Progenitor cell of endocrine pancreas (in vitro differentiated cells): Measurements from ENCODE around the gene TYW5. TPM values are rescaled to one million over a fixed set of nuclear protein-coding genes. Genes with fewer than 3 reads are reported as not detected.
A peak's percentile ranks its signal among the peaks of the same experiment; 100 is the strongest.
"Not testable (repeated sequence)": the region's sequence is repeated elsewhere in the genome, so short reads cannot be mapped to it uniquely, and the experiment has no call there.

Source experiments
- DNase-seq: peaks from one replicate; pipeline ENCODE4 v3.0.0; 2021; ENCODE audit warnings: low spot score; ENCODE audit not compliant: unreplicated experiment
- H3K27ac Mint-ChIP-seq: 2 replicates; pipeline ENCODE4 v1.8.0; 2021; ENCODE audit warnings: mild to moderate bottlenecking, moderate library complexity, mixed read lengths
- H3K27me3 Mint-ChIP-seq: 2 replicates; pipeline ENCODE4 v1.8.0; 2021; ENCODE audit warnings: mixed read lengths
- H3K36me3 Mint-ChIP-seq: 2 replicates; pipeline ENCODE4 v1.8.0; 2022; ENCODE audit warnings: mixed read lengths; ENCODE audit not compliant: insufficient read depth
- H3K4me1 Mint-ChIP-seq: 2 replicates; pipeline ENCODE4 v1.8.0; 2021; ENCODE audit warnings: low read depth, mixed read lengths
- H3K4me3 Mint-ChIP-seq: 2 replicates; pipeline ENCODE4 v1.8.0; 2021; ENCODE audit warnings: low read depth, mild to moderate bottlenecking, moderate library complexity, mixed read lengths
- H3K9me3 Mint-ChIP-seq: 2 replicates; pipeline ENCODE4 v1.8.0; 2021; ENCODE audit warnings: low read depth, mixed read lengths
- total RNA-seq: library from RNA; stranded (reverse); gene quantifications from 2 replicates; pipeline ENCODE4 v1.2.1, GENCODE V29; 2021
- TF ChIP-seq, protein P1 (sequence below): fragments of 200-600 bp; sonication (generic); IDR thresholded peaks from one replicate; pipeline ENCODE4 v1.5.0; 2021; ENCODE audit warnings: antibody characterized with exemption, mild to moderate bottlenecking; ENCODE audit not compliant: unreplicated experiment

TYW5 gene
- total RNA-seq, 1 donor from 2014 or later = 16.6 TPM

DNA sequence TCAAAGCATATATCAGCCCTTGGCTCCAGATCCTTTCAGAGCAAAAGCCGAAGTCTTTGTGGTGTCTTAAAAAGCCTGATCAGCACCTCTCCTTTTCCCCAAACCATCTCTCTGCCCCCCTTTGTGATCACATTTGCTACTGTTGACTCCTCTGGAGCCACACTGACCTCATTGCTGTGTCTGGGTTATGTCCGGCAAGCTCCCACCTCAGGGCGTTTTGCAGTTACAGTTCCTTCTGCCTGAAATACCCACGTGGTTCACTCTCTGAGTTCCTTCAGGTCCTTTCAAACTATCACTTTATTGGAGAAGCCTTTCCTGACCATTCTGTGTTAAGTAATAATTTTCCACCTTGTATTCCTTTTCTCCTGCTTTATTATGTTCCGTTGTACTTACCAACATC is 32.4 kb downstream of the TYW5 start:
- Mint-ChIP-seq H3K27ac (no peak overlapping the region), H3K4me1 (peaks cover 5% of the 10 kb centered on the region)
- no peak for DNase-seq

DNA sequence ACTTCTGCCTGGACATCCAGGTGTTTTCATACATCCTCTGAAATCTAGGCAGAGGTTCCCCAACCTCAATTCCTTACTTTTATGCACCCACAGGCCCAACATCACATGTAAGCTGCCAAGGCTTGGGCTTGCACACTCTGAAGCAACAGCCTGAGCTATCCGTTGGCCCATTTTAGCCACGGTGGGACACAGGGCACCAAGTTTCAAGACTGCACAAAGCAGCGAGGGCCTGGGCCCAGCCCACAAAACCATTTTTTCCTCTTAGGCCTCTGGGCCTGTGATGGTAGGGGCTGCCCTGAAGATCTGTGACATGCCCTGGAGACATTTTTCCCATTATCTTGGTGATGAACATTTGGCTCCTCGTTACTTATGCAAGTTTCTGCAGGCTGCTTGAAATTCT is 38.3 kb downstream of the TYW5 start:
- peaks cover 35% of the 10 kb centered on the region for H3K36me3 Mint-ChIP-seq
- no peak for DNase-seq
- no peak overlapping the region for H3K4me3 Mint-ChIP-seq
- H3K27ac Mint-ChIP-seq = no peak overlapping the region
- peaks cover 20% of the 10 kb centered on the region for H3K4me1 Mint-ChIP-seq
- peaks cover 14% of the 10 kb centered on the region for H3K9me3 Mint-ChIP-seq
- no peaks in the 10 kb centered on the region for H3K27me3 Mint-ChIP-seq
- TF ChIP-seq, protein P1, sequence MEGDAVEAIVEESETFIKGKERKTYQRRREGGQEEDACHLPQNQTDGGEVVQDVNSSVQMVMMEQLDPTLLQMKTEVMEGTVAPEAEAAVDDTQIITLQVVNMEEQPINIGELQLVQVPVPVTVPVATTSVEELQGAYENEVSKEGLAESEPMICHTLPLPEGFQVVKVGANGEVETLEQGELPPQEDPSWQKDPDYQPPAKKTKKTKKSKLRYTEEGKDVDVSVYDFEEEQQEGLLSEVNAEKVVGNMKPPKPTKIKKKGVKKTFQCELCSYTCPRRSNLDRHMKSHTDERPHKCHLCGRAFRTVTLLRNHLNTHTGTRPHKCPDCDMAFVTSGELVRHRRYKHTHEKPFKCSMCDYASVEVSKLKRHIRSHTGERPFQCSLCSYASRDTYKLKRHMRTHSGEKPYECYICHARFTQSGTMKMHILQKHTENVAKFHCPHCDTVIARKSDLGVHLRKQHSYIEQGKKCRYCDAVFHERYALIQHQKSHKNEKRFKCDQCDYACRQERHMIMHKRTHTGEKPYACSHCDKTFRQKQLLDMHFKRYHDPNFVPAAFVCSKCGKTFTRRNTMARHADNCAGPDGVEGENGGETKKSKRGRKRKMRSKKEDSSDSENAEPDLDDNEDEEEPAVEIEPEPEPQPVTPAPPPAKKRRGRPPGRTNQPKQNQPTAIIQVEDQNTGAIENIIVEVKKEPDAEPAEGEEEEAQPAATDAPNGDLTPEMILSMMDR = no peak

More for the DNA sequence above, 32.4 kb downstream of the TYW5 start:
- Mint-ChIP-seq H3K9me3 (no peaks in the 10 kb centered on the region), H3K4me3 (no peak overlapping the region), H3K36me3 (peaks cover 14% of the 10 kb centered on the region), H3K27me3 (no peaks in the 10 kb centered on the region)
- TF ChIP-seq, protein P1 = no peak

DNA sequence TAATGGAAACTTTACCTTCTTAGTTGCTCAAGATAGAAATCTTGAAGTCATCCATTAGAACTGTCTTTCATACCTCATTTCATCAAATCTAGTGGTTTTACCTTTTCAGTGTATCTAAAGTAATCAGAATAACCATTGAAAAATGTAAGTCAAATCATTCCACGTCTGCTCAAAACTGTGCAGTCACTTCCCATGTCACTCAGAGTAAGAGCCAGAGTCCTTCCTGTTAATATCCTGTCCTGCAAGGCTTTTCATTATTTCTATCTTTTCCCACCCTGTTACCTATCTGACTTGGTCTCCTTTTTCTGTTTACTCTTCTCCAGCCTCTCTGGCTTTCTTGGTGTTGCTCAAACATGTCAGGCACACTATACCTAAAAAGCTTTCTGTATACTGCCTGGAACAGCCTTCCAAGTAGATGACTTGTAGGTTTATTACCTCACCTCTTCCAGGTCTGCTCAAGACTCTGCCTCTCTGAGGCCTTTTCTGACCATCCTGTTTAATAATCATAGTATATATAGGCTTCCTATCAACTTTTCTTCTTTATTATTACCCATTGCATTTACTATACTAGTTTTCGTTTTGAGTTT is 40.8 kb downstream of the TYW5 start:
- H3K4me1 Mint-ChIP-seq = peaks cover 24% of the 10 kb centered on the region
- peak overlapping the region; percentile 22 for H3K4me3 Mint-ChIP-seq
- peak overlapping the region; percentile 22 for H3K27ac Mint-ChIP-seq
- H3K9me3 Mint-ChIP-seq = peaks cover 14% of the 10 kb centered on the region
- no peak for DNase-seq
- TF ChIP-seq, protein P1 = no peak
- no peaks in the 10 kb centered on the region for H3K27me3 Mint-ChIP-seq
- peaks cover 31% of the 10 kb centered on the region for H3K36me3 Mint-ChIP-seq

DNA sequence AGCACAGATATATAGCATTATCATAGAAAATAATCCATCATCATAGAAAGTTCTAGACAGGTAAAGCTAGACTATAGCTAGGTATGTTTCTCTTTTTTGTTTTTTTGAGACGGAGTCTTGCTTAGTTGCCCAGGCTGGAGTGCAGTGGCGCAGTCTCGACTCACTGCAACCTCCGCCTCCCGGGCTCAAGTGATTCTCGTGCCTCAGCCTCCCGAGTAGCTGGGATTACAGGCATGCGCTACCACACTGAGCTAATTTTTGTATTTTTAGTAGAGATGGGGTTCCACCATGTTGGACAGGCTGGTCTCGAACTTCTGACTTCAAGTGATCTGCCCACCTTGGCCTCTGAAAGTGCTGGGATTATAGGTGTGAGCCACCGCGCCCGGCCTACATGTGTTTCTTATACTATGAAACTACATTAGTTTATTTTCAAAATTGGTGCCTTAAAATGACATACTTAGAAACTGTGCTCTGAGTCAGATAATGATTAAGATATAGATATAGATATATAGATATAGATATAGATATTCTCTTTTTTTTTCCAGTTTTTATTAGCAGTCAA is 42.7 kb downstream of the TYW5 start:
- Mint-ChIP-seq H3K4me3 (peak overlapping the region; percentile 96), H3K36me3 (peaks cover 20% of the 10 kb centered on the region), H3K9me3 (peaks cover 14% of the 10 kb centered on the region), H3K4me1 (peaks cover 22% of the 10 kb centered on the region)
- DNase-seq, H3K27me3 Mint-ChIP-seq, H3K27ac Mint-ChIP-seq: not testable (repeated sequence)

DNA sequence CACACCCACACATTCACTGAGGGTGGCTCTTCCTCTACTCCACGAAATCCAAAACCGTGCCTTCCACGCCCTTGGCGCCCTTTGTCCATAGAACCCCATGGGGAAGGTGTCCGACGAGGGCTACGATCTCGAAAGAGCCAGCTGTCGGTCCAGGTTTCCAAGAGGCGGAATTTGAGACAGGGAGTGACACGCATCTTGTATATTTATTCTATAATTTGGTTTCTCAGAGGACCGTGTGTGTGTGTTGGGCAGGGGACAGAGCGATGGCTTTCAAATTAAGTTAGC is 43.5 kb downstream of the TYW5 start:
- TF ChIP-seq, protein P1 = no peak
- H3K4me3 Mint-ChIP-seq = peak overlapping the region; percentile 96
- H3K27ac Mint-ChIP-seq = peak overlapping the region; percentile 98
- peaks cover 12% of the 10 kb centered on the region for H3K36me3 Mint-ChIP-seq
- no peaks in the 10 kb centered on the region for H3K27me3 Mint-ChIP-seq
- H3K4me1 Mint-ChIP-seq = peaks cover 22% of the 10 kb centered on the region
- peaks cover 6% of the 10 kb centered on the region for H3K9me3 Mint-ChIP-seq
- DNase-seq = no peak
